Loucy (cell line): Measurements from ENCODE around the gene KCNN3.

ENCODE experiments used
- H2AFZ ChIP-seq: fragments of 200-600 bp; sonication (generic); 2 replicates; pipeline ENCODE4 v1.6.0; 2016; ENCODE audit warnings: antibody characterized with exemption, mild to moderate bottlenecking, low read length, moderate library complexity
- H3F3A ChIP-seq: fragments of 200-600 bp; 2 replicates; pipeline ENCODE4 v1.6.0; 2016; ENCODE audit warnings: antibody characterized with exemption, low read depth, mild to moderate bottlenecking
- H3K27me3 ChIP-seq: fragments of 200-600 bp; sonication (generic); 2 replicates; pipeline ENCODE4 v1.6.1; 2014; ENCODE audit warnings: low read length, mild to moderate bottlenecking; ENCODE audit not compliant: insufficient read depth, poor library complexity, severe bottlenecking
- H3K36me3 ChIP-seq: fragments of 200-600 bp; sonication (generic); 2 replicates; pipeline ENCODE4 v1.6.1; 2016; ENCODE audit warnings: low read length; ENCODE audit not compliant: insufficient read depth
- H3K4me1 ChIP-seq: fragments of 200-600 bp; sonication (generic); 2 replicates; pipeline ENCODE4 v1.5.1; 2014; ENCODE audit warnings: low read length, mild to moderate bottlenecking; ENCODE audit not compliant: insufficient read depth, poor library complexity, severe bottlenecking
- H3K4me2 ChIP-seq: fragments of 200-600 bp; sonication (generic); 2 replicates; pipeline ENCODE4 v1.6.0; 2014; ENCODE audit warnings: antibody characterized with exemption, low read length, low read depth, mild to moderate bottlenecking; ENCODE audit not compliant: poor library complexity, severe bottlenecking
- H3K4me3 ChIP-seq: fragments of 200-600 bp; sonication (generic); 2 replicates; pipeline ENCODE4 v1.5.1; 2014; ENCODE audit warnings: low read length, mild to moderate bottlenecking, mixed read lengths; ENCODE audit not compliant: poor library complexity, severe bottlenecking
- H3K79me2 ChIP-seq: fragments of 200-600 bp; sonication (generic); 2 replicates; pipeline ENCODE4 v1.6.1; 2014; ENCODE audit warnings: low read length; ENCODE audit not compliant: insufficient read depth
- H3K9ac ChIP-seq: fragments of 200-600 bp; sonication (generic); 2 replicates; pipeline ENCODE4 v1.6.0; 2014; ENCODE audit warnings: mild to moderate bottlenecking, low read depth, low read length, moderate library complexity; ENCODE audit not compliant: poor library complexity, severe bottlenecking
- H3K9me2 ChIP-seq: fragments of 200-600 bp; sonication (generic); replicated peaks from 2 replicates; pipeline ENCODE4 v1.6.1; 2016; ENCODE audit warnings: low read depth, low read length, mixed read lengths
- H3K9me3 ChIP-seq: fragments of 200-600 bp; sonication (generic); 2 replicates; pipeline ENCODE4 v1.6.1; 2014; ENCODE audit warnings: mild to moderate bottlenecking, antibody characterized with exemption, low read length, low read depth; ENCODE audit not compliant: insufficient read depth
- H4K20me1 ChIP-seq: fragments of 200-600 bp; sonication (generic); 2 replicates; pipeline ENCODE4 v1.6.0; 2014; ENCODE audit warnings: antibody characterized with exemption, low read length, mild to moderate bottlenecking; ENCODE audit not compliant: insufficient read depth, poor library complexity, severe bottlenecking
- EZH2phosphoT487 ChIP-seq: fragments of 200-600 bp; IDR thresholded peaks from 2 replicates; pipeline ENCODE4 v1.6.1; 2018; ENCODE audit warnings: antibody characterized with exemption, mild to moderate bottlenecking, moderate library complexity, borderline replicate concordance
- TF ChIP-seq, protein P1 (sequence below): fragments of 200-600 bp; sonication (generic); conservative IDR thresholded peaks from 2 replicates; pipeline ENCODE4 v1.5.1; 2014; ENCODE audit warnings: mild to moderate bottlenecking, antibody characterized with exemption, low read length

Gene KCNN3

DNA sequence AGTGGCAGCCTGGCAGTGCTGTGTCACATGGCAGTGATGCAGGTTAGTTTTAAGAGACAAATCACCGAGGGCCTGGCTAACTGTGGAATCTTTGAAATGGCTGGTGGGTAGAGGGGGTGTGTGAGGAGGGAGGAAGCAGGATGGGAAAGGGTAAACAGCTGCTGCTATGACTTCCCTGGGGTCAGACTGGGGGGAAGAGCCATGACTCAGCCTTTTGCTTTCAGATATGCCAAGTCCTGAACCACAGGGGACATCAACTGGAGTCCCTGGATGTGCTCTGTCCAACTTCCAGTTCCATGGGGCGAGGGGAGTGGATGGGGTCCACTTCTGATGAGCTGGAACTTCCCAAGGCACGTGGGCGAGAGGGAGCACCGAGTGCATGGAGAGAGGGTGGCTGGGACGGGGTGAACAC is 141.0 kb downstream of the KCNN3 start:
- no peak overlapping the region for H3K4me3 ChIP-seq
- H3F3A ChIP-seq, result no peaks in the 10 kb centered on the region
- H3K27me3 ChIP-seq, result no peaks in the 10 kb centered on the region
- TF ChIP-seq, protein P1, sequence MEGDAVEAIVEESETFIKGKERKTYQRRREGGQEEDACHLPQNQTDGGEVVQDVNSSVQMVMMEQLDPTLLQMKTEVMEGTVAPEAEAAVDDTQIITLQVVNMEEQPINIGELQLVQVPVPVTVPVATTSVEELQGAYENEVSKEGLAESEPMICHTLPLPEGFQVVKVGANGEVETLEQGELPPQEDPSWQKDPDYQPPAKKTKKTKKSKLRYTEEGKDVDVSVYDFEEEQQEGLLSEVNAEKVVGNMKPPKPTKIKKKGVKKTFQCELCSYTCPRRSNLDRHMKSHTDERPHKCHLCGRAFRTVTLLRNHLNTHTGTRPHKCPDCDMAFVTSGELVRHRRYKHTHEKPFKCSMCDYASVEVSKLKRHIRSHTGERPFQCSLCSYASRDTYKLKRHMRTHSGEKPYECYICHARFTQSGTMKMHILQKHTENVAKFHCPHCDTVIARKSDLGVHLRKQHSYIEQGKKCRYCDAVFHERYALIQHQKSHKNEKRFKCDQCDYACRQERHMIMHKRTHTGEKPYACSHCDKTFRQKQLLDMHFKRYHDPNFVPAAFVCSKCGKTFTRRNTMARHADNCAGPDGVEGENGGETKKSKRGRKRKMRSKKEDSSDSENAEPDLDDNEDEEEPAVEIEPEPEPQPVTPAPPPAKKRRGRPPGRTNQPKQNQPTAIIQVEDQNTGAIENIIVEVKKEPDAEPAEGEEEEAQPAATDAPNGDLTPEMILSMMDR, result no peak
- TF ChIP-seq EZH2phosphoT487, result no peak
- no peaks in the 10 kb centered on the region for H4K20me1 ChIP-seq
- H3K9ac ChIP-seq, result no peak overlapping the region
- no peaks in the 10 kb centered on the region for H3K9me3 ChIP-seq
- no peak overlapping the region for H2AFZ ChIP-seq
- no peaks in the 10 kb centered on the region for H3K36me3 ChIP-seq
- no peak overlapping the region for H3K4me2 ChIP-seq
- no peaks in the 10 kb centered on the region for H3K79me2 ChIP-seq
- H3K9me2 ChIP-seq, result no peaks in the 10 kb centered on the region
- H3K4me1 ChIP-seq, result peaks cover 12% of the 10 kb centered on the region

DNA sequence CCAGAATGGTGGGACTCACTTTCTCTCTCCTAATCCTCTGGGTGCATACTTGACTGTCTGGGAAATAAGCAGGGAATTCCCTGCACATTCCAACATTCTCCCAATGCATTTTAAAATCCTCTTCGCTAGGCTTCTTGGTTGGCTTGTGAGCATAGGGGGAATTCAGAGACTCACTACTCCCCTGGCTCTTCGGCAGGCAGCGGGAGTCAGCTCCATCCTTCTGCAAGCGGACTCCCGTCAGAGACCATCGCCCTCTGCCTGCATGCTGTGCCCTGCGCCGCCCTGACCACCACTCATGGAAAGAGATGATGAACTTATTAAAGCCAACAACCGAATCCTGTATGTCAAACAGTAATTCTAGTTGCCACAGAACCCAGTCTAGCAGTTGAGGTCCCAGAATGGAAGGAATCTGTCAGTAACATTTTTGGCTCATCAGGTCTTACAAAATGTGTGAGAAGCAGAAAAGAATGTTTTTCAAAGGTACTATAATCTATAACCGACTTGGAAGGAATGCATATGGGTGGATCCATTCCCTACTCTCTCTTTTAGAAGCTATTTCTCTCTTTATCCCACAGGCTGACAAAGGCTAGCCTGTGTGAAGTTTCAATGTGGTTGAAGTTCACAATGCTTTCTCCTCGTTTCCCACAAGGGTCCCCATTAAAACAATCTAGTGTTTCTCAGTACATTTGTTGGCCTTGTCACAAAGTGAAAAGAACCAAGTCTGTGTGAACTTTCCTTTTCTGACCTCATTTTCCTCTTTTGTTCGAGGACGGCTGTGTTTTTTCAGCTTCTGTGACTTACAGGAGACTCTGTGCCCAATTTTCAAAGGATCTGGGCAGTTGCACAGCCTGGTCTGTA is 143.0 kb downstream of the KCNN3 start:
- H3K4me2 ChIP-seq, result no peak overlapping the region
- no peaks in the 10 kb centered on the region for H3K36me3 ChIP-seq
- H3K27me3 ChIP-seq, result no peaks in the 10 kb centered on the region

DNA sequence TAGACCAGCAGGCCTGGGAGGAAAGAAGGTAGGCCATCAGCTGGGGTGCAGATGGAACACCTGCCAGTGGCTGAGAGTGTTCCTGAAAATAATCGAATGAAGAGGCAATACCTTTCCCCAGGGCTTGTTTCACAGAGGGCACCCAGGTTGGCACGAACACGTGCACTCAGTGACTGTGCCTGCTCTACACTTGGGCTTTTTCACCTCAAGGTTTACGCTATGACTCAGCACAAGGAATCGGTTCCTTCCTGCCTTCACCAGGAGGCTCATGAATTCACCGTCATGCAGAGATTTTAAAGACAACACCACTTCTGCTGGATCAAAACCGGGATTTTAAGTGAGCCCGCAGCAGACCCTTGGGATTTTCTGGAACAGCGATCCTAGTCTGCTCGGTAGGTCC is 143.6 kb downstream of the KCNN3 start:
- H3K4me1 ChIP-seq, result peaks cover 12% of the 10 kb centered on the region
- no peak overlapping the region for H2AFZ ChIP-seq
- TF ChIP-seq, protein P1, result no peak
- H4K20me1 ChIP-seq, result no peaks in the 10 kb centered on the region
- no peaks in the 10 kb centered on the region for H3K9me2 ChIP-seq
- no peaks in the 10 kb centered on the region for H3K27me3 ChIP-seq
- no peaks in the 10 kb centered on the region for H3K79me2 ChIP-seq
- H3K4me2 ChIP-seq, result no peak overlapping the region
- no peaks in the 10 kb centered on the region for H3K9me3 ChIP-seq
- H3K4me3 ChIP-seq, result no peak overlapping the region
- no peak overlapping the region for H3K9ac ChIP-seq
- H3K36me3 ChIP-seq, result no peaks in the 10 kb centered on the region
- no peaks in the 10 kb centered on the region for H3F3A ChIP-seq

More for the DNA sequence above, 143.0 kb downstream of the KCNN3 start:
- peaks cover 12% of the 10 kb centered on the region for H3K4me1 ChIP-seq
- H3K4me3 ChIP-seq, result no peak overlapping the region
- H4K20me1 ChIP-seq, result no peaks in the 10 kb centered on the region
- H3K79me2 ChIP-seq, result no peaks in the 10 kb centered on the region
- H3F3A ChIP-seq, result no peaks in the 10 kb centered on the region
- TF ChIP-seq EZH2phosphoT487, result no peak
- TF ChIP-seq, protein P1, result no peak
- no peak overlapping the region for H3K9ac ChIP-seq
- H3K9me3 ChIP-seq, result no peaks in the 10 kb centered on the region
- no peaks in the 10 kb centered on the region for H3K9me2 ChIP-seq
- no peak overlapping the region for H2AFZ ChIP-seq
